GM23248 (cell line): Measurements from ENCODE around the gene TBX18.

Experiments used
- EZH2 ChIP-seq: fragments of 200-600 bp; sonication (generic); IDR thresholded peaks from 2 replicates; pipeline ENCODE4 v1.6.1; 2018; ENCODE audit warnings: antibody characterized with exemption, mild to moderate bottlenecking; ENCODE audit not compliant: insufficient read depth, poor library complexity, severe bottlenecking
- EZH2phosphoT487 ChIP-seq: fragments of 200-600 bp; sonication (generic); IDR thresholded peaks from 2 replicates; pipeline ENCODE4 v1.6.1; 2018; ENCODE audit warnings: antibody characterized with exemption, moderate library complexity, mild to moderate bottlenecking, low read depth; ENCODE audit not compliant: insufficient read depth

DNA sequence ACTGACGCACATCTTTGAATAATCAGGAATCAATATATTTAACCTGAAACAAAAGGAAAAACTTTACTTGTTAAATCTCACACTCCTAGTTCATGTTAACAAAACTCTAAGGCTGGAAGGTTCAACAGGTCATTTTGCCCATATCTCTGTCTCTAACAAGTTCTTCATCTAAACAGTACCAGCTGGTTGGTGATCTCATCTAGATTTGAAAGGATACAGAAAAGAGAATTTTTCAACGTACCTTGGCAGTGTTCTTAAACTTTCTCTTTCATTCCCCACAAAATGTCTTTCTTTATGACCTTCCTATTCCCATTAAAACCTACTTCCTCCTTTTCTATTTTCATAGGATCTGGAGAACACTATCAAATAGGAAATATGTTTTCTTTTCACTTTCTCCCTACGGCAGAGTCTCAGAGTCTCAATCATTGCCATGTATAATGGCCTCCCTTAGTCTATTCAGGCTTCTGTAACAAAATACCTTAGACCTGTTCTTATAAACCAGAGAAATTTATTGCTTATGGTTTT is 111.3 kb downstream of the TBX18 start:
- TF ChIP-seq EZH2phosphoT487, result no peak
- TF ChIP-seq EZH2, result no peak
